ENCODE results near the gene NRXN3.
"Not testable (repeated sequence)": the region's sequence is repeated elsewhere in the genome, so short reads cannot be mapped to it uniquely, and the experiment has no call there.

NRXN3 gene

DNA sequence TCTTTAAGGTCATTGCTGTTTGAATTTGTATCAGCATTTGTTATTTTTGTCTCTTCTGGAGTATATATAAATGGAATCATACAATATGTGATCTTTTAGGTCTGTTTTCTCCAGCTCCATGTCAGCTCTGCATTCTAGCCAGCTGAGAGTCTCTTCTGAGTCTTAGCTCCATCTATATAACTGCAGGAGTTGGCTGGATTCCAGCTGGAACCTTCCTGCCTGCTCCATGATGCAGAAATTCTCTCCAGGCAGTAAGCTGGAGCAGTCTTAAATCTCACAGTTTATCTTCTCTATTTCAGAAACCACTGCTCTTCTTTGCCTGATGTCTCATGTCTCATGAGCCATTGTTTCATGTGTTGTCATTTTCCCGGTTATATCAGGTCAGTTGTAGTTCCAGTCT, 827.6 kb downstream of the NRXN3 start:
- DNase-seq (ENCODE audit: low spot score): no peak
- Histone ChIP-seq H3K4me3 (no peak overlapping the region), H3K27ac (no peak overlapping the region)
- TF ChIP-seq, protein P1, sequence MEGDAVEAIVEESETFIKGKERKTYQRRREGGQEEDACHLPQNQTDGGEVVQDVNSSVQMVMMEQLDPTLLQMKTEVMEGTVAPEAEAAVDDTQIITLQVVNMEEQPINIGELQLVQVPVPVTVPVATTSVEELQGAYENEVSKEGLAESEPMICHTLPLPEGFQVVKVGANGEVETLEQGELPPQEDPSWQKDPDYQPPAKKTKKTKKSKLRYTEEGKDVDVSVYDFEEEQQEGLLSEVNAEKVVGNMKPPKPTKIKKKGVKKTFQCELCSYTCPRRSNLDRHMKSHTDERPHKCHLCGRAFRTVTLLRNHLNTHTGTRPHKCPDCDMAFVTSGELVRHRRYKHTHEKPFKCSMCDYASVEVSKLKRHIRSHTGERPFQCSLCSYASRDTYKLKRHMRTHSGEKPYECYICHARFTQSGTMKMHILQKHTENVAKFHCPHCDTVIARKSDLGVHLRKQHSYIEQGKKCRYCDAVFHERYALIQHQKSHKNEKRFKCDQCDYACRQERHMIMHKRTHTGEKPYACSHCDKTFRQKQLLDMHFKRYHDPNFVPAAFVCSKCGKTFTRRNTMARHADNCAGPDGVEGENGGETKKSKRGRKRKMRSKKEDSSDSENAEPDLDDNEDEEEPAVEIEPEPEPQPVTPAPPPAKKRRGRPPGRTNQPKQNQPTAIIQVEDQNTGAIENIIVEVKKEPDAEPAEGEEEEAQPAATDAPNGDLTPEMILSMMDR (IDR thresholded peaks at IDR 0.05): no peak

GRCh38 chr14:79009286-79009685, 839.1 kb downstream of the NRXN3 start:
- H3K27ac ChIP-seq: no peak overlapping the region
- H3K4me3 ChIP-seq: no peak overlapping the region
- TF ChIP-seq, protein P1 (IDR thresholded peaks at IDR 0.05): no peak
- no peak for DNase-seq (ENCODE audit: low spot score)

DNA sequence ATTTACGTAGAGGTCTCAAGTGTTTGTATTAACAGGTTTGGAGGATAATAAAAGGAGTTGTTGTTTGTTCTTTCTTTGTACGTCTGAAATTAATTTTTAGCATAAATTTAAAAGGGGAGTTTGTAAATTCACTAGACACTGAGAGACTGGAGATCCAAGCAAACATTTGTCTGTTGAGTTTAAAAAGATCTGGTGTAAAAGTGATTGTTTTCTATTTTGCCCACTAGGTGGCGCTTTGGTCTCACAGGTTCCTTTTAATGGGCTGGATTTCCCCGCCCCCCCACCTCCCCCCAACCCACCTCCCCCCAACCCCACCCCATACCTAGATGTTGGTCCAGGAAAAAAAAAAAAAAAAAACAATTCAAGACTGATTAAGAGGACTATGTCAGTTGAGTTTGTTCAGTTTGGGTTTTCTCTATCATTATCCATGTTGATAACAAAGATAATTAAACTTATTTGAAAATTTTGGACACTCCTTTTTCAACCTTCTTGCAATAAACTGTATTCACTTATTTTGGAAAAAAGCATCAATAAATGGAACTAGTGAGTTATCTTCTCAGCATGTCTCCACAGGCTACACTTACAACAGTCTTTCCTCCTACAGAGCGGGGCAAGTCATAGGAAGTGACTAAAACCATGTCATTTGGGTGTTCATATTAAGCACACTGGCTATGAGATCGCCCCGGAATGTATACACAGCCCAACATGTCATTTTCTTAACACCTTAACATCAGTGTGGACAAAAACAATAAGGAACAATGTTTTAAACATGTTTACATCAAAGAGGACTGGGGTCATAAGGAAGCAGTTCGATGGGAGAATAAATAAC, 841.1 kb downstream of the NRXN3 start:
- TF ChIP-seq, protein P1 (IDR thresholded peaks at IDR 0.05): peak; percentile 34
- H3K27ac ChIP-seq: no peak overlapping the region
- no peak overlapping the region for H3K4me3 ChIP-seq
- no peak for DNase-seq (ENCODE audit: low spot score)

- no peak for DNase-seq (ENCODE audit: low spot score)
- Histone ChIP-seq H3K27ac (no peak overlapping the region), H3K4me3 (no peak overlapping the region)
- TF ChIP-seq, protein P1 (IDR thresholded peaks at IDR 0.05): no peak
These were observed 841.7 kb downstream of the NRXN3 start for GRCh38 chr14:79011920-79012204.

GRCh38 chr14:79016828-79017505, 846.8 kb downstream of the NRXN3 start:
- no peak overlapping the region for H3K27ac ChIP-seq
- TF ChIP-seq, protein P1 (IDR thresholded peaks at IDR 0.05): no peak
- H3K4me3 ChIP-seq: no peak overlapping the region
- DNase-seq (ENCODE audit: low spot score): no peak

DNA sequence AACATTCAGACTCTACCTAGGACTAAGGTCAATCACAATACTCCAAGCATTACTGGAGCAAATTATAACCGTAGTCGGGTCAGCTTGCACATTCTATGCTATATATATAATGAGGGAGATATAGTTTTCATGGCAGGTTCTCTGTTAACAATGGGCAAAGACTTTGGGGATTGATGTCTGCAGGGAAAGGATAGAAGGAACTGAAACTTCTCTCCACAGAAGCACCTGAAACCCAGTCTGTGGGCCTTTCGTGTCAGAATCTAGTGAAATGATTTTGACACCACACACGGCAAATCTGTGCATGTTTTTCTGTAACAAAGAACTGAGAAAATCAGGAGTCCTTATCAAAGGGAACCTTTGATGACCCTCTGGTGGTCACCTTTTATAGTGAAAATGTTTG, 847.4 kb downstream of the NRXN3 start:
- TF ChIP-seq, protein P1 (IDR thresholded peaks at IDR 0.05): no peak
- Histone ChIP-seq H3K27ac (no peak overlapping the region), H3K4me3 (no peak overlapping the region)
- DNase-seq (ENCODE audit: low spot score): no peak

- TF ChIP-seq, protein P1 (IDR thresholded peaks at IDR 0.05): no peak
- no peak for DNase-seq (ENCODE audit: low spot score)
- H3K4me3 ChIP-seq: no peak overlapping the region
- H3K27ac ChIP-seq: no peak overlapping the region
These were observed 848.7 kb downstream of the NRXN3 start for GRCh38 chr14:79018836-79019235.

- H3K4me3 ChIP-seq; DNase-seq (ENCODE audit: low spot score); H3K27ac ChIP-seq: not testable (repeated sequence)
These were observed 849.7 kb downstream of the NRXN3 start for GRCh38 chr14:79019898-79020297.

Measured in coronary artery (tissue), 2 donors.